CD14-positive monocyte (primary cell): ENCODE data around the gene MYRF. TPM values are rescaled to one million over a fixed set of nuclear protein-coding genes. Genes with fewer than 3 reads are reported as not detected.

Source experiments
- DNase-seq, 3 donors: peaks; one replicate each; pipeline ENCODE4 v3.0.0-alpha.2; 2011 to 2022
- H2AFZ ChIP-seq: 2 replicates; pipeline ENCODE4 v1.6.0; 2012; ENCODE audit warnings: mild to moderate bottlenecking, low read depth, low read length, inconsistent platforms; ENCODE audit not compliant: insufficient read depth, poor library complexity, severe bottlenecking
- H3K27ac ChIP-seq, 2 donors: 1 replicate in 1 of 2; 2 replicates in 1 of 2; pipeline ENCODE4 v1.5.1; 2012 to 2013; ENCODE audit warnings: low read length in 2 of 2, control low read depth in 1 of 2, inconsistent platforms in 1 of 2, low read depth in 1 of 2, mild to moderate bottlenecking in 1 of 2
- H3K27me3 ChIP-seq, 2 donors: one replicate each; pipeline versions ENCODE4 v1.6.0 to v1.6.1; 2011 to 2013; ENCODE audit warnings: low read length in 2 of 2; ENCODE audit not compliant: control insufficient read depth in 2 of 2, insufficient read depth in 2 of 2
- H3K36me3 ChIP-seq, 2 donors: replicated peaks in 1 of 2; 1 replicate in 1 of 2; 2 replicates in 1 of 2; pipeline versions ENCODE4 v1.5.1 to v1.6.1; 2012 to 2013; ENCODE audit warnings: low read length in 2 of 2, control low read depth in 1 of 2, inconsistent platforms in 1 of 2, mild to moderate bottlenecking in 1 of 2; ENCODE audit not compliant: insufficient read depth in 2 of 2, control insufficient read depth in 1 of 2
- H3K4me1 ChIP-seq, 2 donors: 1 replicate in 1 of 2; 2 replicates in 1 of 2; pipeline versions ENCODE4 v1.5.1 to v1.6.1; 2012 to 2013; ENCODE audit warnings: low read length in 2 of 2, control low read depth in 1 of 2, inconsistent platforms in 1 of 2, mild to moderate bottlenecking in 1 of 2, moderate library complexity in 1 of 2; ENCODE audit not compliant: insufficient read depth in 2 of 2, control insufficient read depth in 1 of 2
- H3K4me2 ChIP-seq: replicated peaks from 2 replicates; pipeline ENCODE3; 2012; ENCODE audit warnings: low read length, moderate library complexity, mild to moderate bottlenecking; ENCODE audit not compliant: poor library complexity, severe bottlenecking; ENCODE audit errors: extremely low read depth
- H3K4me3 ChIP-seq, 3 experiments: fragments of 200-600 bp in 1 of 3; sonication (generic) in 1 of 3; replicated peaks in 1 of 3; 1 replicate in 2 of 3; 2 replicates in 1 of 3; pipeline ENCODE4 v1.5.1; 2011 to 2013; ENCODE audit warnings: low read length in 3 of 3, mild to moderate bottlenecking in 3 of 3, control low read depth in 2 of 3, low read depth in 2 of 3, inconsistent platforms in 1 of 3, moderate library complexity in 1 of 3
- H3K79me2 ChIP-seq: 2 replicates; pipeline ENCODE4 v1.6.0; 2012; ENCODE audit warnings: mild to moderate bottlenecking, control low read depth, inconsistent platforms, low read length, moderate library complexity; ENCODE audit not compliant: insufficient read depth
- H3K9ac ChIP-seq: 2 replicates; pipeline ENCODE4 v1.6.0; 2017; ENCODE audit warnings: low read length, mild to moderate bottlenecking; ENCODE audit not compliant: insufficient read depth, poor library complexity, severe bottlenecking
- H3K9me3 ChIP-seq, 2 donors: replicated peaks in 1 of 2; 1 replicate in 1 of 2; 2 replicates in 1 of 2; pipeline versions ENCODE4 v1.5.1 to v1.6.1; 2012 to 2013; ENCODE audit warnings: low read length in 2 of 2, control low read depth in 1 of 2; ENCODE audit not compliant: control insufficient read depth in 1 of 2, insufficient read depth in 1 of 2
- H4K20me1 ChIP-seq: 2 replicates; pipeline ENCODE4 v1.6.0; 2012; ENCODE audit warnings: mild to moderate bottlenecking, low read length, control low read depth, moderate library complexity; ENCODE audit not compliant: insufficient read depth
- H3K27ac Mint-ChIP-seq, 7 donors: one replicate each; pipeline ENCODE4 v1.8.0; 2020; ENCODE audit warnings: mild to moderate bottlenecking in 7 of 7, mixed read lengths in 7 of 7, moderate library complexity in 6 of 7, inconsistent platforms in 2 of 7
- H3K27me3 Mint-ChIP-seq, 3 donors: one replicate each; pipeline ENCODE4 v1.8.0; 2021 to 2022; ENCODE audit warnings: low read depth in 3 of 3, mild to moderate bottlenecking in 3 of 3, mixed read lengths in 3 of 3, moderate library complexity in 3 of 3, inconsistent platforms in 1 of 3
- H3K36me3 Mint-ChIP-seq, 2 donors: one replicate each; pipeline ENCODE4 v1.8.0; 2020; ENCODE audit warnings: mixed read lengths in 2 of 2, inconsistent platforms in 1 of 2, mild to moderate bottlenecking in 1 of 2
- H3K4me1 Mint-ChIP-seq: one replicate; pipeline ENCODE4 v1.8.0; 2020; ENCODE audit warnings: mild to moderate bottlenecking, mixed read lengths
- H3K4me3 Mint-ChIP-seq, 2 donors: one replicate each; pipeline ENCODE4 v1.8.0; 2020; ENCODE audit warnings: mild to moderate bottlenecking in 2 of 2, mixed read lengths in 2 of 2, moderate library complexity in 1 of 2
- H3K9me3 Mint-ChIP-seq, 7 donors: one replicate each; pipeline ENCODE4 v1.8.0; 2020 to 2022; ENCODE audit warnings: mixed read lengths in 7 of 7, mild to moderate bottlenecking in 6 of 7, moderate library complexity in 6 of 7, inconsistent platforms in 2 of 7
- CTCF ChIP-seq: fragments of 200-600 bp; IDR thresholded peaks from one replicate; pipeline ENCODE4 v1.8.0; 2022; ENCODE audit warnings: antibody characterized with exemption, mild to moderate bottlenecking
- WGBS: methylation state at CpG from one replicate; pipeline ENCODE4 v1.1.5; 2013; ENCODE audit warnings: missing lambda C conversion rate; ENCODE audit not compliant: insufficient coverage; 5-methylcytosine and 5-hydroxymethylcytosine counted together
- intact Hi-C, 2 donors: fragments of 100-400 bp; cut with micrococcal nuclease; formaldehyde crosslinking; loops; one replicate each; pipeline versions ENCODE4 v1.15.0 to v1.15.1; 2023
- polyA plus RNA-seq, 3 donors: library from polyadenylated mRNA; depleted of rRNA in 1 of 3; unstranded in 2 of 3; stranded (reverse) in 1 of 3; fragments of 300-500 nt in 2 of 3; fragments of >200 nt in 1 of 3; fragmentation: Illumina TruSeq in 2 of 3; gene quantifications; 1 replicate in 2 of 3; 2 replicates in 1 of 3; pipeline ENCODE4 v1.2.3, GENCODE V29; 2012 to 2021

The MYRF gene
- polyA plus RNA-seq, 3 donors: 0.18 to 0.19 TPM; not detected in 1

DNA sequence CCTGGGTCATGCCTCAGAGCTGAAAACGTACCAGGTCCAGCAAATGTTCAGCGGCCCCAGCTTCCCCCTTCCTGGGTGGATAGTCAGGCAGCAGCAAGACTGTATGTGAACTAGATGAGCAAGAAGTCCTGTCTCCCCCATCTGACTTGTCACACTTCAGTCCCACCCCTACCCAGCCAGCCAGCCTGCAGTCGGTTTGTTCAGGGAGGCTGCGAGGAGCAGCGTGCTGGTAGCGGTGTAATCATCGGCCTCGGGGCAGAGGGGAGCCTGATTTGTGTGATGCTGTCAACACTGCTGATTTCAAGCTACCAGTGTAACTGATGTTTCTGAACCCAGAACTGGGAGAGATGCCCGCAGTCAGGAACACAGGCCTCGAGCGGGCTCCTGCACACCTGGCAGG lies 30.4 kb downstream of the MYRF start:
- Histone ChIP-seq H2AFZ (no peak overlapping the region), H3K27me3 (peaks cover 0 to 4% of the 10 kb centered on the region in 2 donors), H3K4me1 (peaks cover 0 to 1% of the 10 kb centered on the region in 2 donors), H3K4me3 (no peak overlapping the region), H3K9ac (no peak overlapping the region), H3K4me2 (no peak overlapping the region), H3K27ac (no peak overlapping the region), H3K36me3 (peaks cover 27 to 38% of the 10 kb centered on the region in 2 donors), H4K20me1 (peaks cover 4% of the 10 kb centered on the region), H3K9me3 (no peaks in the 10 kb centered on the region), H3K79me2 (no peaks in the 10 kb centered on the region)
- H3K4me1 Mint-ChIP-seq: peaks cover 3% of the 10 kb centered on the region
- peaks cover 0 to 2% (median 0%) of the 10 kb centered on the region in 7 donors for H3K9me3 Mint-ChIP-seq
- no peak overlapping the region for H3K27ac Mint-ChIP-seq
- H3K4me3 Mint-ChIP-seq: no peak overlapping the region
- no peak for DNase-seq
- intact Hi-C loops: no loop called here
- H3K27me3 Mint-ChIP-seq: peaks cover 8 to 13% (median 9%) of the 10 kb centered on the region in 3 donors
- H3K36me3 Mint-ChIP-seq: peaks cover 36 to 45% of the 10 kb centered on the region in 2 donors
- no peak for TF ChIP-seq CTCF
- WGBS: 96% methylated on average over 8 of the region's 11 CpGs

DNA sequence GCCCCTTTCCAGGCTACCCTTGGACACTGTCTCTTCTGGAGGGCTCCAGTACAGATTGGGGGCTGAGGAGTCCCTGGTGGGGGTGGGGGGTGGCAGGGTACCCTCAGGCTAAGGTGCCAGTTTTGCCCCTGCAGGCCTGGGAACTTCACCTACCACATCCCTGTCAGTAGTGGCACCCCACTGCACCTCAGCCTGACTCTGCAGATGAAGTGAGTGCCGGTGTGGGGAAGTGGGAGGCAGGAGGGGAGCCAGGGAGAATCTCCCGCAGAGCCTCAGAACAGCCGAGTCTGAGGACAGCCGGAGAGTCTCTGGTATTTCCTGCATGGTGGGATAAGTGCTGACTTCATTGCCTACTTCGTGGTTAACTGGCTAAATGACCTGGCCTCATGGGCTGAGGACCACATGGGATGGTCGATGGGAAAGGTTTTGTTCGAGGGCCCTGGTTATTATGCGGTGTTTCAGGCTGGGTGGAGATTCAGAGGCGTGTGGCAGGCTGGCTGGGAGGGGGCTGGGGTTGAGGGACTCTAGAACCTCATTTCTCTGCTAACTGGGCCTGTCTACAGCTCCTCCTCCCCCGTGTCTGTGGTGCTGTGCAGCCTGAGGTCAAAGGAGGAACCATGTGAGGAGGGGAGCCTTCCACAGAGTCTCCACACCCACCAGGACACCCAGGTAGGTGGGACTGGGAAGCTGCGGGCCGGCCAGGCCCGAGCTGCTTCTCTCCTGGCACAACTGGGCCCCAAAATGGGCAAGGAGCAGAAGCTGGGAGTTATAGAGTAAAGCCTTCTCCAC lies 31.5 kb downstream of the MYRF start:
- Mint-ChIP-seq H3K27me3 (peaks cover 0 to 3% (median 3%) of the 10 kb centered on the region in 3 donors), H3K4me3 (no peak overlapping the region), H3K4me1 (no peaks in the 10 kb centered on the region), H3K9me3 (peaks cover 0 to 2% (median 0%) of the 10 kb centered on the region in 7 donors), H3K36me3 (peaks cover 45 to 55% of the 10 kb centered on the region in 2 donors), H3K27ac (peak overlapping the region in 1 of 7 donors; percentile 59)
- Histone ChIP-seq H3K27ac (no peak overlapping the region), H3K4me1 (no peaks in the 10 kb centered on the region), H3K27me3 (no peaks in the 10 kb centered on the region), H3K4me3 (no peak overlapping the region), H3K9me3 (no peaks in the 10 kb centered on the region), H3K36me3 (peaks cover 37 to 49% of the 10 kb centered on the region in 2 donors), H2AFZ (no peak overlapping the region), H3K9ac (no peak overlapping the region), H3K4me2 (no peak overlapping the region), H4K20me1 (peaks cover 5% of the 10 kb centered on the region), H3K79me2 (peaks cover 4% of the 10 kb centered on the region)
- WGBS: 70% methylated on average over 5 of the region's 13 CpGs
- intact Hi-C loops: no loop called here
- no peak for TF ChIP-seq CTCF
- no peak for DNase-seq
